IMR-90 (cell line): ENCODE results near the gene NFKB1. TPM values are rescaled to one million over a fixed set of nuclear protein-coding genes. Genes with fewer than 3 reads are reported as not detected.

ENCODE experiments used
- ATAC-seq: fragments of 200-7000 bp; cut with Tn5 transposase; 2 replicates; pipeline ENCODE4 v1.9.1; 2020; ENCODE audit warnings: low read depth, mild to moderate bottlenecking, moderate library complexity
- BruUV-seq: library from RNA; stranded (reverse); fragments of 400-500 nt; replicated peaks from 2 replicates; lab custom pipeline; 2021; lab: Mats Ljungman, UMichigan
- CTCF ChIA-PET: fragments of 300-600 bp; formaldehyde crosslinking; extraction: SDS; loops from one replicate; lab custom pipeline; 2021; ENCODE audit warnings: antibody characterized with exemption; lab: Yijun Ruan, JAX
- POLR2A ChIA-PET: fragments of 300-600 bp; sonication (Branson Sonifier 250); formaldehyde crosslinking; loops from one replicate; lab custom pipeline; 2022; ENCODE audit warnings: antibody characterized with exemption; ENCODE audit not compliant: unreplicated experiment; lab: Charles Lee
- DNase-seq: peaks from one replicate; pipeline ENCODE4 v3.0.0; 2013
- H2AFZ ChIP-seq: replicated peaks from 2 replicates; pipeline ENCODE3; 2013; ENCODE audit warnings: low read length, mild to moderate bottlenecking; ENCODE audit not compliant: poor library complexity
- H2AK5ac ChIP-seq: 2 replicates; pipeline ENCODE4 v1.6.1; 2013; ENCODE audit warnings: low read depth, low read length, inconsistent platforms
- H2AK9ac ChIP-seq: replicated peaks from 2 replicates; pipeline ENCODE3; 2013; ENCODE audit warnings: mild to moderate bottlenecking, low read depth, low read length, moderate library complexity; ENCODE audit not compliant: poor library complexity
- H2BK120ac ChIP-seq: 2 replicates; pipeline ENCODE4 v1.6.1; 2013; ENCODE audit warnings: low read depth, low read length, inconsistent platforms
- H2BK15ac ChIP-seq: 3 replicates; pipeline ENCODE4 v1.6.1; 2013; ENCODE audit warnings: low read depth, low read length, inconsistent platforms
- H2BK20ac ChIP-seq: 2 replicates; pipeline ENCODE4 v1.6.1; 2013; ENCODE audit warnings: low read depth, mild to moderate bottlenecking, inconsistent platforms, low read length, moderate library complexity
- H2BK5ac ChIP-seq: 2 replicates; pipeline ENCODE4 v1.6.1; 2013; ENCODE audit warnings: mild to moderate bottlenecking, low read depth, low read length, inconsistent platforms; ENCODE audit not compliant: poor library complexity, severe bottlenecking
- H3K14ac ChIP-seq: replicated peaks from 2 replicates; pipeline ENCODE4 v1.6.1; 2013; ENCODE audit warnings: low read depth, low read length, inconsistent platforms
- H3K18ac ChIP-seq: 2 replicates; pipeline ENCODE4 v1.6.1; 2013; ENCODE audit warnings: low read depth, low read length, control low read depth
- H3K23ac ChIP-seq: 2 replicates; pipeline ENCODE4 v1.6.1; 2013; ENCODE audit warnings: low read depth, low read length, inconsistent platforms
- H3K27ac ChIP-seq: 2 replicates; pipeline ENCODE4 v1.5.1; 2013; ENCODE audit warnings: mild to moderate bottlenecking, control low read depth, low read length; ENCODE audit not compliant: insufficient read depth
- H3K27me3 ChIP-seq: 2 replicates; pipeline ENCODE4 v1.6.1; 2013; ENCODE audit warnings: low read length; ENCODE audit not compliant: control insufficient read depth, insufficient read depth
- H3K36me3 ChIP-seq: 2 replicates; pipeline ENCODE4 v1.6.1; 2013; ENCODE audit warnings: low read length, mixed read lengths; ENCODE audit not compliant: control insufficient read depth, insufficient read depth
- H3K4ac ChIP-seq: 2 replicates; pipeline ENCODE4 v1.6.1; 2013; ENCODE audit warnings: low read depth, low read length, inconsistent platforms
- H3K4me1 ChIP-seq: 2 replicates; pipeline ENCODE4 v1.6.1; 2013; ENCODE audit warnings: low read length, mixed read lengths; ENCODE audit not compliant: control insufficient read depth, insufficient read depth
- H3K4me2 ChIP-seq: 2 replicates; pipeline ENCODE4 v1.6.1; 2013; ENCODE audit warnings: low read depth, mild to moderate bottlenecking, control low read depth, low read length, moderate library complexity
- H3K4me3 ChIP-seq: 2 replicates; pipeline ENCODE4 v1.5.1; 2013; ENCODE audit warnings: low read depth, mild to moderate bottlenecking, control low read depth, low read length, moderate library complexity; ENCODE audit not compliant: insufficient read depth
- H3K56ac ChIP-seq: 2 replicates; pipeline ENCODE4 v1.6.1; 2013; ENCODE audit warnings: low read length, inconsistent platforms; ENCODE audit not compliant: insufficient read depth; ENCODE audit errors: extremely low read depth
- H3K79me1 ChIP-seq, 2 experiments: 2 replicates each; pipeline ENCODE4 v1.6.1; 2013; ENCODE audit warnings: low read length in 2 of 2, inconsistent platforms in 1 of 2, low read depth in 1 of 2
- H3K9ac ChIP-seq: 2 replicates; pipeline ENCODE4 v1.6.1; 2013; ENCODE audit warnings: low read depth, low read length, control low read depth
- H3K9me1 ChIP-seq: 2 replicates; pipeline ENCODE4 v1.6.1; 2013; ENCODE audit warnings: low read length, inconsistent platforms; ENCODE audit not compliant: insufficient read depth
- H3K9me3 ChIP-seq: 2 replicates; pipeline ENCODE4 v1.6.1; 2013; ENCODE audit warnings: low read length; ENCODE audit not compliant: control insufficient read depth, insufficient read depth
- H4K20me1 ChIP-seq: 2 replicates; pipeline ENCODE4 v1.6.1; 2013; ENCODE audit warnings: low read length, inconsistent platforms; ENCODE audit not compliant: insufficient read depth
- H4K5ac ChIP-seq: 2 replicates; pipeline ENCODE4 v1.6.1; 2013; ENCODE audit warnings: mild to moderate bottlenecking, low read depth, low read length, control low read depth
- H4K8ac ChIP-seq, 2 experiments: 2 replicates each; pipeline ENCODE4 v1.6.1; 2013; ENCODE audit warnings: low read depth in 2 of 2, low read length in 2 of 2, control low read depth in 1 of 2, inconsistent platforms in 1 of 2
- H4K91ac ChIP-seq: 2 replicates; pipeline ENCODE4 v1.6.1; 2013; ENCODE audit warnings: low read depth, low read length, inconsistent platforms; ENCODE audit not compliant: insufficient read depth
- BHLHE40 ChIP-seq: fragments of 150-350 bp; IDR thresholded peaks from 2 replicates; pipeline ENCODE4 v1.6.1; 2016; ENCODE audit warnings: mild to moderate bottlenecking, low read depth, low read length
- CHD1 ChIP-seq: IDR thresholded peaks from 2 replicates; pipeline ENCODE4 v1.6.1; 2012; ENCODE audit warnings: low read depth, low read length, improper control_type of control experiment
- CTCF ChIP-seq: conservative IDR thresholded peaks from 2 replicates; pipeline ENCODE4 v1.5.1; 2012; ENCODE audit warnings: mild to moderate bottlenecking, low read depth, low read length, improper control_type of control experiment
- ELK1 ChIP-seq: fragments of 150-350 bp; IDR thresholded peaks from 2 replicates; pipeline ENCODE4 v1.6.1; 2016; ENCODE audit warnings: low read depth, mild to moderate bottlenecking, low read length, moderate library complexity, borderline replicate concordance
- FOS ChIP-seq: fragments of 150-350 bp; IDR thresholded peaks from 2 replicates; pipeline ENCODE4 v1.6.1; 2016; ENCODE audit warnings: low read depth, low read length
- MAZ ChIP-seq: IDR thresholded peaks from 2 replicates; pipeline ENCODE4 v1.6.1; 2012; ENCODE audit warnings: low read depth, mild to moderate bottlenecking, low read length, improper control_type of control experiment, moderate library complexity, borderline replicate concordance
- MXI1 ChIP-seq: IDR thresholded peaks from 2 replicates; pipeline ENCODE4 v1.6.1; 2012; ENCODE audit warnings: low read depth, mild to moderate bottlenecking, low read length, moderate library complexity, borderline replicate concordance
- NFE2L2 ChIP-seq: fragments of 150-350 bp; IDR thresholded peaks from 2 replicates; pipeline ENCODE4 v1.6.1; 2016; ENCODE audit warnings: low read depth, mild to moderate bottlenecking, low read length
- RCOR1 ChIP-seq: IDR thresholded peaks from 2 replicates; pipeline ENCODE4 v1.6.1; 2012; ENCODE audit warnings: mild to moderate bottlenecking, low read length, improper control_type of control experiment; ENCODE audit not compliant: insufficient replicate concordance
- RFX5 ChIP-seq: IDR thresholded peaks from 2 replicates; pipeline ENCODE4 v1.8.0; 2012; ENCODE audit warnings: low read depth, mild to moderate bottlenecking, low read length, moderate library complexity
- SMC3 ChIP-seq: fragments of 150-350 bp; IDR thresholded peaks from 2 replicates; pipeline ENCODE4 v1.6.1; 2016; ENCODE audit warnings: low read depth, mild to moderate bottlenecking, antibody characterized with exemption, low read length, moderate library complexity
- USF2 ChIP-seq: fragments of 150-350 bp; IDR thresholded peaks from 2 replicates; pipeline ENCODE4 v1.6.1; 2017; ENCODE audit warnings: mild to moderate bottlenecking, antibody characterized with exemption, low read length, low read depth
- WGBS, 2 experiments: methylation state at CpG; one replicate each; pipeline versions ENCODE4 v1.1.5 to v1.1.7; 2013; ENCODE audit warnings: missing lambda C conversion rate in 2 of 2; ENCODE audit not compliant: insufficient read length in 1 of 2; ENCODE audit errors: extremely low coverage in 2 of 2; 5-methylcytosine and 5-hydroxymethylcytosine counted together
- dilution Hi-C: fragments of 300-500 bp; cut with HindIII; formaldehyde crosslinking; loops from one replicate; pipeline ENCODE4 v1.14.3; 2018; ENCODE audit warnings: low sequenced_read_pairs; ENCODE audit not compliant: unreplicated experiment
- in situ Hi-C: fragments of 300-500 bp; cut with MboI; formaldehyde crosslinking; loops from 3 replicates; pipeline ENCODE4 v1.14.3; 2019; ENCODE audit warnings: low sequenced_read_pairs, inconsistent platforms, mixed read lengths
- intact Hi-C: fragments of 100-400 bp; cut with micrococcal nuclease; formaldehyde crosslinking; loops from 2 replicates; pipeline ENCODE4 v1.10.0; 2022
- polyA plus RNA-seq, 3 experiments: library from polyadenylated mRNA; depleted of rRNA; stranded (reverse); fragments of >200 nt; gene quantifications; 2 replicates each; pipeline ENCODE4 v1.2.3, GENCODE V29; 2012; ENCODE audit warnings: low replicate concordance in 1 of 3
- total RNA-seq: library from RNA; depleted of rRNA; stranded (reverse); fragments of >200 nt; gene quantifications from 2 replicates; pipeline ENCODE4 v1.2.3, GENCODE V29; 2012

The NFKB1 gene
- total and polyA plus RNA-seq, 2 of the 4 experiments (the other 2 are of a cell fraction), result 19.8 to 24.6 TPM

GRCh38 chr4:102501447-102501696 lies 213 bp downstream of the NFKB1 start:
- H2BK120ac ChIP-seq, result peak overlapping the region; percentile 23; the same call in 1 of the 2 replicates
- dilution Hi-C loops (no loop called here), intact Hi-C loops (loop anchor here (1.0 to 10.0 kb wide), 6 partner anchors 49 to 511 kb away; partner anchors contain the start of gene UBE2D3), in situ Hi-C loops (no loop called here)
- no peak for DNase-seq
- peak overlapping the region in 1 of 2 experiments; percentile 64; a peak in 3 of 4 replicates for H4K8ac ChIP-seq
- POLR2A ChIA-PET, result no interaction called here
- no peaks in the 10 kb centered on the region for H3K27me3 ChIP-seq
- CTCF ChIA-PET, result no interaction called here
- peaks cover 8 to 28% of the 10 kb centered on the region in 2 experiments for H3K79me1 ChIP-seq
- H3K4ac ChIP-seq, result peak overlapping the region; percentile 76
- H3K9ac ChIP-seq, result peak overlapping the region; percentile 87
- H2BK15ac ChIP-seq, result no peak overlapping the region
- H2BK5ac ChIP-seq, result peak overlapping the region; percentile 90
- no peak overlapping the region; the same call in 1 of the 2 replicates for H3K18ac ChIP-seq
- H3K23ac ChIP-seq, result no peak overlapping the region
- H4K20me1 ChIP-seq, result peaks cover 5% of the 10 kb centered on the region; the same call in 1 of the 2 replicates
- H4K5ac ChIP-seq, result peak overlapping the region; percentile 62; the same call in 1 of the 2 replicates
- no peak for TF ChIP-seq RFX5
- no peak for TF ChIP-seq NFE2L2
- TF ChIP-seq MXI1, result no peak
- TF ChIP-seq BHLHE40, result no peak
- TF ChIP-seq FOS, result no peak
- no peak for TF ChIP-seq CHD1
- no peak for TF ChIP-seq ELK1
- TF ChIP-seq USF2, result no peak
- TF ChIP-seq SMC3, result no peak
- TF ChIP-seq RCOR1, result no peak
- no peak for TF ChIP-seq MAZ
- TF ChIP-seq CTCF, result no peak
- peaks cover 3% of the 10 kb centered on the region; the same call in 1 of the 2 replicates for H3K4me1 ChIP-seq
- H3K56ac ChIP-seq, result peak overlapping the region; percentile 89; the same call in 1 of the 2 replicates
- H2AK9ac ChIP-seq, result peak overlapping the region; percentile 95
- H2AFZ ChIP-seq, result peak overlapping the region; percentile 85
- no peak overlapping the region for H2AK5ac ChIP-seq
- H3K9me1 ChIP-seq, result no peaks in the 10 kb centered on the region
- H3K9me3 ChIP-seq, result no peaks in the 10 kb centered on the region
- H3K36me3 ChIP-seq, result no peaks in the 10 kb centered on the region
- H4K91ac ChIP-seq, result peak overlapping the region; percentile 90
- peak overlapping the region; percentile 86 for H3K27ac ChIP-seq
- H2BK20ac ChIP-seq, result no peak overlapping the region
- H3K4me2 ChIP-seq, result no peak overlapping the region
- whole genome bisulfite sequencing, 2 experiments, result 0% methylated on average over 14 of the region's 44 CpGs; no CpG with 5 or more reads in 1 of the 2 experiments
- H3K14ac ChIP-seq, result 0 out of 2 replicates have a peak overlapping the region, but pooled peaks have one; percentile 63
- ATAC-seq, result peak; percentile 77
- peak overlapping the region; percentile 70 for H3K4me3 ChIP-seq
- BruUV-seq, result no TSS peak
